Endothelial cell (in vitro differentiated cells): ENCODE results near the gene ZSCAN18. TPM values are rescaled to one million over a fixed set of nuclear protein-coding genes. Genes with fewer than 3 reads are reported as not detected.

Experiments
- DNase-seq: peaks from one replicate; pipeline ENCODE4 v3.0.0; 2021; ENCODE audit warnings: low spot score
- H3K27ac Mint-ChIP-seq: one replicate; pipeline ENCODE4 v1.8.0; 2021; ENCODE audit warnings: mixed read lengths, inconsistent platforms; ENCODE audit not compliant: unreplicated experiment
- H3K27me3 Mint-ChIP-seq: one replicate; pipeline ENCODE4 v1.8.0; 2021; ENCODE audit warnings: mild to moderate bottlenecking, moderate library complexity, mixed read lengths, inconsistent platforms; ENCODE audit not compliant: unreplicated experiment
- H3K36me3 Mint-ChIP-seq: one replicate; pipeline ENCODE4 v1.8.0; 2021; ENCODE audit warnings: mild to moderate bottlenecking, low read depth, mixed read lengths, inconsistent platforms; ENCODE audit not compliant: unreplicated experiment
- H3K4me1 Mint-ChIP-seq: one replicate; pipeline ENCODE4 v1.8.0; 2021; ENCODE audit warnings: mild to moderate bottlenecking, mixed read lengths, inconsistent platforms; ENCODE audit not compliant: unreplicated experiment
- H3K4me3 Mint-ChIP-seq: one replicate; pipeline ENCODE4 v1.8.0; 2021; ENCODE audit warnings: mild to moderate bottlenecking, mixed read lengths, inconsistent platforms; ENCODE audit not compliant: unreplicated experiment
- H3K9me3 Mint-ChIP-seq: one replicate; pipeline ENCODE4 v1.8.0; 2021; ENCODE audit warnings: mixed read lengths, inconsistent platforms; ENCODE audit not compliant: unreplicated experiment
- total RNA-seq: library from RNA; stranded (reverse); fragmentation: NEBNext Ultra II Directional; extraction: Animal tissue kit (Norgen Biotek cat#: 25700); gene quantifications from one replicate; pipeline ENCODE4 v1.2.1, GENCODE V29; 2021; ENCODE audit not compliant: unreplicated experiment
- TF ChIP-seq, protein P1 (sequence below): fragments of 200-600 bp; sonication (generic); IDR thresholded peaks from one replicate; pipeline ENCODE4 v1.5.0; 2021; ENCODE audit warnings: antibody characterized with exemption; ENCODE audit not compliant: unreplicated experiment

ZSCAN18 gene
- total RNA-seq, 1 donor from 2014 or later = 47.7 TPM

DNA sequence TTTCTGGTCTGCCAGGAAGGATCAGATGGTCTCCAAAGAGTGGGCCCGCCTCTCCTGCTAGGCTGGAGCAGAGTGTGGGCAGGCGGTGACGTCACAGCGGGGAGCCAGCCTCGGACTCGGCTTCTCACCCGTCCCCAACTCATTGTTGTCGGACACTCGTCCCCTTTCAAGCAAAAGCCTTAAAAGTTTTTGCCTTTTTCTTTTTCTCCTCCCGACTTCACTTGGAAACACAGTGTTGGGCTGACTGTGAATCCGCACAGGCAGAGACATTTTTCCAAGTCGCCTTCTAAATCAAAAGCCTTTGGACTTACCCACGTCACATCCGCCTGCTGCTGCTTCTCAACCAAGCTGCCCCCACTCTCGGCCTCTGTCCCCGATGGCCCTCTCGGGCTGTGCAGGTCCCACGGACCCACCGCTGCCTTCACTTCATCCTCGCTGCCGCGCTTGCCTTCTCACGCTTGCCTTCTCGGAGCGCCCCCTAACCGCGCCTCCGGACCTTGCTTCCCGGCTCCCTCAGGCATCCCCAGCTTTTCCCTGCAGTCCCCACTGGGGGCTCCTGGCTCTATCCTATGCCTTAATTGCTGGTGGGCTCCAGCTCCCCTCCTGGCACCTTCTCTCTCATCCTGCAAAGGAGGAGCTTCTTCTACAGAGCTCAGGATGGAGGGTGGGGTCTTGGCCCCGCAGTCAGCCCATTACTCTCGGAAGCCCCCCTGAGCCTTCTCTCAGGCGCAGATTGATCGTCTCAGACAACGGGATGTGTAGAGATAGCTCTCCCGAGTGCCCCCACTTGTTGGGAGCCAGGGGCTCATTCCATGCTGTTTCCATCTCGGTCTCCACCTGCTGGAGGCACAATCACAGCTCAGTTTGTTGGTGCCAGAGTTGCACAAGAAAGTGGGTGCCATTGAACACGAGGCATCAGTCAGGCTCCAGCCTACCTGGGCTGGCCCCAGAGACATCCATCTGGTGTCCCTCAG is 42.8 kb downstream of the ZSCAN18 start:
- Mint-ChIP-seq H3K4me1 (no peaks in the 10 kb centered on the region), H3K36me3 (peaks cover 37% of the 10 kb centered on the region), H3K27ac (peak overlapping the region; percentile 83), H3K27me3 (peaks cover 33% of the 10 kb centered on the region), H3K9me3 (peaks cover 44% of the 10 kb centered on the region), H3K4me3 (peak overlapping the region; percentile 70)
- TF ChIP-seq, protein P1, sequence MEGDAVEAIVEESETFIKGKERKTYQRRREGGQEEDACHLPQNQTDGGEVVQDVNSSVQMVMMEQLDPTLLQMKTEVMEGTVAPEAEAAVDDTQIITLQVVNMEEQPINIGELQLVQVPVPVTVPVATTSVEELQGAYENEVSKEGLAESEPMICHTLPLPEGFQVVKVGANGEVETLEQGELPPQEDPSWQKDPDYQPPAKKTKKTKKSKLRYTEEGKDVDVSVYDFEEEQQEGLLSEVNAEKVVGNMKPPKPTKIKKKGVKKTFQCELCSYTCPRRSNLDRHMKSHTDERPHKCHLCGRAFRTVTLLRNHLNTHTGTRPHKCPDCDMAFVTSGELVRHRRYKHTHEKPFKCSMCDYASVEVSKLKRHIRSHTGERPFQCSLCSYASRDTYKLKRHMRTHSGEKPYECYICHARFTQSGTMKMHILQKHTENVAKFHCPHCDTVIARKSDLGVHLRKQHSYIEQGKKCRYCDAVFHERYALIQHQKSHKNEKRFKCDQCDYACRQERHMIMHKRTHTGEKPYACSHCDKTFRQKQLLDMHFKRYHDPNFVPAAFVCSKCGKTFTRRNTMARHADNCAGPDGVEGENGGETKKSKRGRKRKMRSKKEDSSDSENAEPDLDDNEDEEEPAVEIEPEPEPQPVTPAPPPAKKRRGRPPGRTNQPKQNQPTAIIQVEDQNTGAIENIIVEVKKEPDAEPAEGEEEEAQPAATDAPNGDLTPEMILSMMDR = no peak
- DNase-seq = no peak

DNA sequence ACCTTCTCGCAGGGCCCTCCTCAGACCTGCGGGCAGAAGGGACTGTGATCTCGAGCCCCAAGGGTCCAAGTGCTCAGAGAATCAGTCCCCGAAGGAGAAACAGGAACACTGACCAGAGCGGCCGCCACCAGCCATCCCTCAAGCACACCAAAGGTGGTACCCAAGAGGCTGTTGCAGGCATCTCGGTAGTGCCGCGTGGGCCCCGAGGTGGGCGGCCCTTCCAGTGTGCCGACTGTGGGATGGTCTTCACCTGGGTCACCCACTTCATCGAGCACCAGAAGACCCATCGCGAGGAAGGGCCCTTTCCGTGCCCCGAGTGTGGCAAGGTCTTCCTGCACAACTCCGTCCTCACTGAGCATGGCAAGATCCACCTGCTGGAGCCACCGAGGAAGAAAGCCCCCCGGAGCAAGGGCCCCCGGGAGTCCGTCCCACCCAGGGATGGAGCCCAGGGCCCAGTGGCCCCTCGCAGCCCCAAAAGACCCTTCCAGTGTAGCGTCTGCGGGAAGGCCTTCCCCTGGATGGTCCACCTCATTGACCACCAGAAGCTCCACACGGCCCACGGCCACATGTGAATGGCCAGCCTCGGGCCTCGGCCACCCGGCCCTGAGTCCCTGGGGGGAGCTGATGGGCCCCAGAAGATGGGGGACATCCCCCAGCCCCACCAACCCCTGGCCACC is 44.4 kb downstream of the ZSCAN18 start:
- DNase-seq = no peak
- H3K4me3 Mint-ChIP-seq = no peak overlapping the region

DNA sequence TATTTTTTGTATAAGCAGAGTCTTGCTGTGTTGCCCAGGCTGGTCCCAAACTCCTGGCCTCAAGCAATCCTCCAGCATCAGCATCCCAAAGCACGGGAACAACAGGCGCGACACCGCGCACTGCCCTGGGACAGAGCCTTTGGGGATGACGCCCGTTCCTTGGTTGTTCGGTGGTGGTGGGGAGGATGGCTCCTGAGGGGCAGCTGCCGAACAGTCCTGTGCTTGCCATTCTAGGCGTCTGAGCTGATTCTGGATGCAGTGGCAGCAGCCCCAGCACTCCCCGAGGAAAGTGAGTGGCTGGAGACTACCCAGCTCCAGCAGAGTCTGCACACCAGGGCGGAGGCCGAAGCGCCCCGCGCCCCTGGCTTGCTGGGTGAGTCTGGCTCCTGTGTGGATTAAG is 45.8 kb downstream of the ZSCAN18 start:
- TF ChIP-seq, protein P1 = no peak
- no peak for DNase-seq
- peaks cover 50% of the 10 kb centered on the region for H3K9me3 Mint-ChIP-seq
- H3K36me3 Mint-ChIP-seq = peaks cover 42% of the 10 kb centered on the region
- H3K27ac Mint-ChIP-seq = no peak overlapping the region
- H3K27me3 Mint-ChIP-seq = peaks cover 24% of the 10 kb centered on the region
- H3K4me3 Mint-ChIP-seq = no peak overlapping the region
- no peaks in the 10 kb centered on the region for H3K4me1 Mint-ChIP-seq

More for the DNA sequence above, 44.4 kb downstream of the ZSCAN18 start:
- Mint-ChIP-seq H3K27me3 (peaks cover 25% of the 10 kb centered on the region), H3K27ac (no peak overlapping the region), H3K4me1 (no peaks in the 10 kb centered on the region), H3K36me3 (peaks cover 40% of the 10 kb centered on the region), H3K9me3 (peaks cover 49% of the 10 kb centered on the region)
- TF ChIP-seq, protein P1 = no peak

DNA sequence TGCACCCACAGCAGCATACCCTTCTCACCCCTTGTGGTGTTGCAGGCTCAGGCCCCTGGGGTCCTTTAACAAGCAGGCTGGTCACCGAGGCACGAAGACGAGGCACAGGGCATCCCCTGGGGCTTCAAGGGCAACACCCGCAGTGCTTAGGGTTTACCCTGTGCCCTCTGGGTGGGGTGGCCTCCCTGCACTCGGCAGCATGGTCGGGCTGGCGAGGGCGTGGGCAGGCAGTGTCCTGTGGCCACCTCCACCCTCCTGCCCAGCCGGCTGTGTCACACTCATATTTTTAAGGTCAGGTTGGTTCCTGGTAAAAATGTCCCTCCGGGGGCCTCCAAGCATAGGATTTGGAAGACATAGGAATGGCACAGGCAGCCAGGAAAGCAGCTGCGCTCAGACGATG is 50.4 kb downstream of the ZSCAN18 start:
- Mint-ChIP-seq H3K9me3 (peaks cover 48% of the 10 kb centered on the region), H3K27me3 (peaks cover 21% of the 10 kb centered on the region), H3K36me3 (peaks cover 45% of the 10 kb centered on the region), H3K27ac (no peak overlapping the region), H3K4me1 (no peaks in the 10 kb centered on the region), H3K4me3 (no peak overlapping the region)
- TF ChIP-seq, protein P1 = no peak
- no peak for DNase-seq

DNA sequence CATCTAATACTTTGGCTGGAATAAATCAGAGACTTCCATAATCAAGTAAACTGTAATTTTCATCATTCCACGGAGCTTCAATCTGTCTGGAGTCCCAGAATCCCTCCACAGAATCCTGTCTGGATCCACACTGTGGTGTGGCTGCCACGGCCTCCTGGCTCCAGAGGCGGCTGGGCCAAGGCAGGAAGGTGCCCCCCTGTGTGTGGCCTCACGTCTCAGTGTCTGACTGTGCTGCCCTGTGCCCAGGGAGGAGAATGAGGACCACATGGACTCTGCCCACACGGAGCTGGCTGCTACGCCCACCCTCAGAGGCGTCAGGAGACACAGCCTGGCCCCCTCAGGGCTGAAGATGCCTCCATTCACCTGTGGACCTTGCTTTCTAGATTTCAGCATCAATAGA is 51.2 kb downstream of the ZSCAN18 start:
- peaks cover 20% of the 10 kb centered on the region for H3K27me3 Mint-ChIP-seq
- H3K27ac Mint-ChIP-seq = no peak overlapping the region
- no peak overlapping the region for H3K4me3 Mint-ChIP-seq
- H3K9me3 Mint-ChIP-seq = peaks cover 53% of the 10 kb centered on the region
- no peak for DNase-seq
- TF ChIP-seq, protein P1 = no peak
- H3K4me1 Mint-ChIP-seq = no peaks in the 10 kb centered on the region
- H3K36me3 Mint-ChIP-seq = peaks cover 41% of the 10 kb centered on the region
